BE2C (cell line): ENCODE measurements around the gene FKBP9.

Source experiments
- DNase-seq: peaks from one replicate; pipeline ENCODE4 v3.0.0-alpha.2; 2020
- H3K27me3 ChIP-seq: fragments of 250-450 bp; sonication (Bioruptor Pico); 2 replicates; pipeline ENCODE4 v1.5.1; 2020; ENCODE audit warnings: mild to moderate bottlenecking
- H3K36me3 ChIP-seq: fragments of 250-450 bp; sonication (Bioruptor Pico); 2 replicates; pipeline ENCODE4 v1.5.1; 2020; ENCODE audit warnings: mild to moderate bottlenecking
- H3K4me1 ChIP-seq: fragments of 250-450 bp; sonication (Bioruptor Pico); 2 replicates; pipeline ENCODE4 v1.5.1; 2020
- H3K4me3 ChIP-seq: 2 replicates; pipeline ENCODE4 v1.5.1; 2011; ENCODE audit warnings: low read depth, low read length
- H3K9me3 ChIP-seq: fragments of 250-450 bp; sonication (Bioruptor Pico); 2 replicates; pipeline ENCODE4 v1.5.1; 2020
- TF ChIP-seq, protein P1 (sequence below): IDR thresholded peaks from 2 replicates; pipeline ENCODE4 v1.5.1; 2012; ENCODE audit warnings: mild to moderate bottlenecking, low read depth, low read length

Gene FKBP9

DNA sequence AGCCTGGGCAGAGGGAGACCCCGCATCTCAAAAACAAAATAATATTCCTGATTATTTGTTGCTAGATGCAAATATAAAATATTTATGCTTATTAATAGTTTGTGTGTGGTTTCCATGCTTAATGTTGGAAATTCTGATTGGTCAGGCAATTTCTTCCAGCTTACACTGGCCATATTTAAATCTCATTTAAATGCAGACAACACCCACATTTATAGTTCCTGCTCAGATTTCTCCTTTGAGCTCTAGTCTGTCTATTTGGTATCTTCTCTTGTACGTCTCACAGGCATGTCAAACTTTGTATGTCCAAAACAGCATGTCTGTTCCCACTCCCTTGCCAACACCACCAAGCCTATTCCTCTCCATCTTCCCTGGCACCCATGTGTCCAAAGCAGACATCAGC, 52.5 kb downstream of the FKBP9 start:
- no peaks in the 10 kb centered on the region for H3K9me3 ChIP-seq
- no peaks in the 10 kb centered on the region for H3K27me3 ChIP-seq
- TF ChIP-seq, protein P1, sequence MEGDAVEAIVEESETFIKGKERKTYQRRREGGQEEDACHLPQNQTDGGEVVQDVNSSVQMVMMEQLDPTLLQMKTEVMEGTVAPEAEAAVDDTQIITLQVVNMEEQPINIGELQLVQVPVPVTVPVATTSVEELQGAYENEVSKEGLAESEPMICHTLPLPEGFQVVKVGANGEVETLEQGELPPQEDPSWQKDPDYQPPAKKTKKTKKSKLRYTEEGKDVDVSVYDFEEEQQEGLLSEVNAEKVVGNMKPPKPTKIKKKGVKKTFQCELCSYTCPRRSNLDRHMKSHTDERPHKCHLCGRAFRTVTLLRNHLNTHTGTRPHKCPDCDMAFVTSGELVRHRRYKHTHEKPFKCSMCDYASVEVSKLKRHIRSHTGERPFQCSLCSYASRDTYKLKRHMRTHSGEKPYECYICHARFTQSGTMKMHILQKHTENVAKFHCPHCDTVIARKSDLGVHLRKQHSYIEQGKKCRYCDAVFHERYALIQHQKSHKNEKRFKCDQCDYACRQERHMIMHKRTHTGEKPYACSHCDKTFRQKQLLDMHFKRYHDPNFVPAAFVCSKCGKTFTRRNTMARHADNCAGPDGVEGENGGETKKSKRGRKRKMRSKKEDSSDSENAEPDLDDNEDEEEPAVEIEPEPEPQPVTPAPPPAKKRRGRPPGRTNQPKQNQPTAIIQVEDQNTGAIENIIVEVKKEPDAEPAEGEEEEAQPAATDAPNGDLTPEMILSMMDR = no peak
- peaks cover 18% of the 10 kb centered on the region for H3K36me3 ChIP-seq
- H3K4me3 ChIP-seq = no peak overlapping the region
- H3K4me1 ChIP-seq = no peaks in the 10 kb centered on the region
- no peak for DNase-seq

GRCh38 chr7:33012364-33012763, 55.1 kb downstream of the FKBP9 start:
- peaks cover 26% of the 10 kb centered on the region for H3K36me3 ChIP-seq
- DNase-seq = no peak
- TF ChIP-seq, protein P1 = no peak
- H3K4me1 ChIP-seq = no peaks in the 10 kb centered on the region
- no peaks in the 10 kb centered on the region for H3K9me3 ChIP-seq
- H3K4me3 ChIP-seq = no peak overlapping the region
- no peaks in the 10 kb centered on the region for H3K27me3 ChIP-seq

DNA sequence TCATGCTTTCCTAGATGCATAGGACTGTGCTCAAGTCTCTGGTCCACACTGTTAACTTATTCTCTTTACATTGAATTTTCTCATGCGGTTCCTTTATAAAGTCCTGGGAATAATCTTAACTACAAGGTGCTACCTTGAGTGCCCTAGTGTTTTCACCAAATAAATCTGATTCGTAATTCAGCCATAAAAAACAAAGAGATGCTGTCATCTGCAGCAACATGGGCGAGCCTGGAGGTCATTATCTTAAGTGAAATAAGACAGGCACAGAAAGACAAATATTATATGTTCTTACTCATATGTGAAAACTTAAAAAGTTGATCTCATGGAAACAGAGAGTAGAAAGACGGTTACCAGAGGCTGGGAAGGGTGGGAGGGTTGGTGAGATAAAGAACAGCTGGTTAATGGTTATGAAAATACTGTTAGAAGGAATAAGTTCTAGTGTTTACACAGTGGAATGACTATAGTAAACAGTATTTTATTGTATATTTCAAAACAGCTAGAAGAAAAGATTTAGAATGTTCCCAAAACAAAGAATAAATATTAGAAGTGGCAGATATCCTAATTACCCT, 67.0 kb downstream of the FKBP9 start:
- no peaks in the 10 kb centered on the region for H3K9me3 ChIP-seq
- H3K27me3 ChIP-seq = no peaks in the 10 kb centered on the region
- no peak for DNase-seq
- H3K4me1 ChIP-seq = no peaks in the 10 kb centered on the region
- H3K4me3 ChIP-seq = no peak overlapping the region
- TF ChIP-seq, protein P1 = no peak
- peaks cover 30% of the 10 kb centered on the region for H3K36me3 ChIP-seq

GRCh38 chr7:33035776-33036175, 78.5 kb downstream of the FKBP9 start:
- Histone ChIP-seq H3K9me3 (no peaks in the 10 kb centered on the region), H3K27me3 (no peaks in the 10 kb centered on the region), H3K36me3 (no peaks in the 10 kb centered on the region; the same call in none of the 2 replicates), H3K4me1 (no peaks in the 10 kb centered on the region), H3K4me3 (no peak overlapping the region)
- TF ChIP-seq, protein P1 = no peak
- no peak for DNase-seq

DNA sequence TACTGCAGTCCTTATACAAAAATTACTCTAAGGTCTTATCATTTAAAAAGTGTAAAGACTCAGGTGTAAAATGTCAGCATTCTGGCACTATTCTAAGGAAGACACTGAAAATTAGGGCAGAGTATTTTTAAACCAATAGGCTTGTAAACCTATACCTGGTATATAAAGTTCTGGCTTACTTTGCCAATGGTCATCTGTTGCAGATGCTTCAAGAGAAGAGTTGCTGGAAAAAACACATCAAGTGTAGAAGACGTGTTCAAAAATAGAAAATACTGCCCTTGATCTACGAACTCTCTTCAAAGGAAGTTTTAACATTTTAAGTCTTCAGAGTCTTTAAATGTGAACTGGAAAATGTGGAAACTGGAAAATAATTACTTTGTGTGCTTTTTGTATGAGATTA, 81.4 kb downstream of the FKBP9 start:
- H3K4me3 ChIP-seq = no peak overlapping the region
- TF ChIP-seq, protein P1 = no peak
- no peaks in the 10 kb centered on the region for H3K9me3 ChIP-seq
- no peak for DNase-seq
- no peaks in the 10 kb centered on the region for H3K27me3 ChIP-seq
- peaks cover 4% of the 10 kb centered on the region; the same call in 1 of the 2 replicates for H3K4me1 ChIP-seq
- H3K36me3 ChIP-seq = no peaks in the 10 kb centered on the region; the same call in 1 of the 2 replicates

DNA sequence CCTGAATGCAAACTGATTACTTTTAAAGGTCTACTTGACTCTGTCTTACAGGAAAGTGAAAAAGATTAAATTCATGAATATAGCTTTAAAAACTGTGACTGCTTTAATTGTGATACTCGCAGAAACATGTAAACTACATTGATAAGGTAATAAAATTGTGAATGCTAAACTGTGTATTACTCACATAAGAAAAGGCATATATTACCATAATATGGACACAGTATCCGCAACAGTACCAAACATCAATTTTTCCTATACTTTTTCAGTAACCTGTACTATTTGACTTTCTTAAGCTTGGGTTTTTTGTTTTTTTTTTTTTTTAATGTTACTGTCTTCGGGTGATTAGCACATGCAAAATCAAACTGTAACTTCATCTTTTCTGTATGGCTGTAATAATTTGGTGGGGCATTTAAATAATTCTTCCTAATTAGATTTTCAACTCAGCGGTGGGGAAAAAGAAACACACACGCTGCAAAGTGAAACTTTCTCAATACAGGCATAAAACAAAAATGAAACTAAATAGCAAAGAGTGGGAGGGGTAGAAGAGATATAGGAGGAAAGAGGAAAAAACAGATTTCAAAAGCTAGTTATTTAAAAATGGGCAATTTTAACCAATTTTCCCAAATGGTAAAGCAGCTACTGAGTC, 82.1 kb downstream of the FKBP9 start:
- H3K4me3 ChIP-seq = 0 out of 2 replicates have a peak overlapping the region, but pooled peaks have one; percentile 20
- TF ChIP-seq, protein P1 = no peak
- peaks cover 4% of the 10 kb centered on the region; the same call in 1 of the 2 replicates for H3K4me1 ChIP-seq
- H3K36me3 ChIP-seq = no peaks in the 10 kb centered on the region; the same call in 1 of the 2 replicates
- no peaks in the 10 kb centered on the region for H3K9me3 ChIP-seq
- no peaks in the 10 kb centered on the region for H3K27me3 ChIP-seq
- DNase-seq = no peak
